Tibial nerve (tissue), 4 donors: Measurements from ENCODE around the gene AGPAT3. TPM values are rescaled to one million over a fixed set of nuclear protein-coding genes. Genes with fewer than 3 reads are reported as not detected.
A peak's percentile ranks its signal among the peaks of the same experiment; 100 is the strongest.

ENCODE experiments used
- DNase-seq, 2 donors: peaks; one replicate each; pipeline ENCODE4 v3.0.0-alpha.2; 2019; ENCODE audit warnings: low spot score in 2 of 2
- H3K27ac ChIP-seq, 4 donors: fragments of 200-600 bp; sonication (generic) in 3 of 4; one replicate each; pipeline ENCODE4 v1.5.1; 2017 to 2019; ENCODE audit warnings: mild to moderate bottlenecking in 1 of 4
- H3K27me3 ChIP-seq, 2 donors: fragments of 200-600 bp; sonication (generic) in 1 of 2; one replicate each; pipeline versions ENCODE4 v1.5.1 to v1.6.0; 2017 to 2019
- H3K36me3 ChIP-seq, 3 donors: fragments of 200-600 bp; sonication (generic); one replicate each; pipeline ENCODE4 v1.5.1; 2018 to 2019
- H3K4me1 ChIP-seq, 4 donors: fragments of 200-600 bp; sonication (generic) in 3 of 4; one replicate each; pipeline ENCODE4 v1.5.1; 2017 to 2019
- H3K4me3 ChIP-seq, 4 donors: fragments of 200-600 bp; sonication (generic) in 3 of 4; one replicate each; pipeline ENCODE4 v1.5.1; 2017 to 2019; ENCODE audit warnings: mild to moderate bottlenecking in 1 of 4, moderate library complexity in 1 of 4
- H3K9me3 ChIP-seq, 4 donors: fragments of 200-600 bp; sonication (generic) in 3 of 4; one replicate each; pipeline ENCODE4 v1.5.1; 2017 to 2019
- CTCF ChIP-seq, 5 experiments: fragments of 200-600 bp in 3 of 5; fragments of 450-650 bp in 2 of 5; sonication (generic) in 3 of 5; IDR thresholded peaks; one replicate each; pipeline ENCODE4 v1.5.1; 2016 to 2019; ENCODE audit warnings: antibody characterized with exemption in 5 of 5, mild to moderate bottlenecking in 3 of 5, moderate library complexity in 2 of 5
- EP300 ChIP-seq, 2 donors: sonication (generic); formaldehyde crosslinking; IDR thresholded peaks; one replicate each; pipeline ENCODE4 v1.6.1; 2017; ENCODE audit warnings: antibody characterized with exemption in 2 of 2, mild to moderate bottlenecking in 1 of 2
- POLR2A ChIP-seq, 2 donors: fragments of 450-650 bp; IDR thresholded peaks; one replicate each; pipeline ENCODE4 v1.6.1; 2017; ENCODE audit warnings: antibody characterized with exemption in 2 of 2, mild to moderate bottlenecking in 2 of 2, moderate library complexity in 2 of 2
- WGBS, 2 donors: methylation state at CpG; one replicate each; pipeline ENCODE4 v1.1.5; 2018; 5-methylcytosine and 5-hydroxymethylcytosine counted together
- total RNA-seq, 4 donors: library from RNA; depleted of rRNA; stranded (reverse); fragments of >200 nt; gene quantifications; one replicate each; pipeline ENCODE4 v1.1.0, GENCODE V29; 2016

Gene AGPAT3
- total RNA-seq, 4 donors from 2014 or later: 29.9 to 45.6 (median 36.4) TPM

GRCh38 chr21:43899307-43900077 lies 34.5 kb downstream of the AGPAT3 start:
- DNase-seq: no peak
- H3K27ac ChIP-seq: no peak overlapping the region
- H3K9me3 ChIP-seq: no peaks in the 10 kb centered on the region
- 89 to 90% methylated on average over 22 to 23 of the region's 23 CpGs for WGBS, 2 donors
- TF ChIP-seq EP300 (IDR thresholded peaks at IDR 0.05) (no peak), POLR2A (IDR thresholded peaks at IDR 0.05) (no peak), CTCF (IDR thresholded peaks at IDR 0.05) (no peak)
- peaks cover 0 to 28% (median 0%) of the 10 kb centered on the region in 3 donors for H3K36me3 ChIP-seq
- no peak overlapping the region for H3K4me3 ChIP-seq
- H3K4me1 ChIP-seq: peaks cover 0 to 14% (median 0%) of the 10 kb centered on the region in 4 donors
- no peaks in the 10 kb centered on the region for H3K27me3 ChIP-seq

- no peaks in the 10 kb centered on the region for H3K27me3 ChIP-seq
- peaks cover 0 to 31% (median 0%) of the 10 kb centered on the region in 3 donors for H3K36me3 ChIP-seq
- no peaks in the 10 kb centered on the region for H3K9me3 ChIP-seq
- H3K27ac ChIP-seq: no peak overlapping the region
- DNase-seq: no peak
- peaks cover 0 to 14% (median 0%) of the 10 kb centered on the region in 4 donors for H3K4me1 ChIP-seq
- TF ChIP-seq POLR2A (IDR thresholded peaks at IDR 0.05) (no peak), CTCF (IDR thresholded peaks at IDR 0.05) (no peak), EP300 (IDR thresholded peaks at IDR 0.05) (no peak)
- WGBS, 2 donors: 85 to 100% methylated on average over 1 of the region's 1 CpG
- no peak overlapping the region for H3K4me3 ChIP-seq
Observed at GRCh38 chr21:43900078-43900385, 35.0 kb downstream of the AGPAT3 start.

GRCh38 chr21:43900690-43901089 lies 35.7 kb downstream of the AGPAT3 start:
- TF ChIP-seq CTCF (IDR thresholded peaks at IDR 0.05): no peak
- TF ChIP-seq EP300 (IDR thresholded peaks at IDR 0.05): no peak
- no peak for TF ChIP-seq POLR2A (IDR thresholded peaks at IDR 0.05)
- Histone ChIP-seq H3K27ac (no peak overlapping the region), H3K36me3 (peaks cover 0 to 33% (median 0%) of the 10 kb centered on the region in 3 donors), H3K4me3 (no peak overlapping the region), H3K9me3 (no peaks in the 10 kb centered on the region), H3K4me1 (peaks cover 0 to 14% (median 0%) of the 10 kb centered on the region in 4 donors), H3K27me3 (no peaks in the 10 kb centered on the region)
- no peak for DNase-seq
- 90 to 100% methylated on average over 6 of the region's 6 CpGs for WGBS, 2 donors

- Histone ChIP-seq H3K4me3 (no peak overlapping the region), H3K9me3 (no peaks in the 10 kb centered on the region), H3K4me1 (peaks cover 0 to 9% (median 0%) of the 10 kb centered on the region in 4 donors), H3K36me3 (peaks cover 0 to 48% (median 0%) of the 10 kb centered on the region in 3 donors), H3K27me3 (no peaks in the 10 kb centered on the region), H3K27ac (no peak overlapping the region)
- no peak for DNase-seq
- TF ChIP-seq EP300 (IDR thresholded peaks at IDR 0.05): no peak
- no peak for TF ChIP-seq POLR2A (IDR thresholded peaks at IDR 0.05)
- TF ChIP-seq CTCF (IDR thresholded peaks at IDR 0.05): no peak
- 68 to 70% methylated on average over 6 of the region's 6 CpGs for WGBS, 2 donors
Observed at GRCh38 chr21:43902441-43902840, 37.4 kb downstream of the AGPAT3 start.

GRCh38 chr21:43903451-43904091 lies 38.5 kb downstream of the AGPAT3 start:
- peaks cover 0 to 45% (median 0%) of the 10 kb centered on the region in 3 donors for H3K36me3 ChIP-seq
- H3K9me3 ChIP-seq: no peaks in the 10 kb centered on the region
- DNase-seq: no peak
- no peaks in the 10 kb centered on the region for H3K27me3 ChIP-seq
- TF ChIP-seq POLR2A (IDR thresholded peaks at IDR 0.05) (no peak), EP300 (IDR thresholded peaks at IDR 0.05) (peak in 1 of 2 donors; percentile 8), CTCF (IDR thresholded peaks at IDR 0.05) (no peak)
- no peak overlapping the region for H3K27ac ChIP-seq
- WGBS, 2 donors: 54 to 64% methylated on average over 24 to 26 of the region's 26 CpGs
- no peak overlapping the region for H3K4me3 ChIP-seq
- peaks cover 0 to 9% (median 0%) of the 10 kb centered on the region in 4 donors for H3K4me1 ChIP-seq
